Measurements from ENCODE around the gene ADCY7.

Gene ADCY7

GRCh38 chr16:50267651-50268050 is 1.3 kb downstream of the ADCY7 start:
- DNase-seq (ENCODE audit: low spot score), result no peak

- no peak for DNase-seq (ENCODE audit: low spot score)
Observed at GRCh38 chr16:50268352-50268751, 2.0 kb downstream of the ADCY7 start.

GRCh38 chr16:50269061-50269705 is 2.8 kb downstream of the ADCY7 start:
- no peak for DNase-seq (ENCODE audit: low spot score)

DNA sequence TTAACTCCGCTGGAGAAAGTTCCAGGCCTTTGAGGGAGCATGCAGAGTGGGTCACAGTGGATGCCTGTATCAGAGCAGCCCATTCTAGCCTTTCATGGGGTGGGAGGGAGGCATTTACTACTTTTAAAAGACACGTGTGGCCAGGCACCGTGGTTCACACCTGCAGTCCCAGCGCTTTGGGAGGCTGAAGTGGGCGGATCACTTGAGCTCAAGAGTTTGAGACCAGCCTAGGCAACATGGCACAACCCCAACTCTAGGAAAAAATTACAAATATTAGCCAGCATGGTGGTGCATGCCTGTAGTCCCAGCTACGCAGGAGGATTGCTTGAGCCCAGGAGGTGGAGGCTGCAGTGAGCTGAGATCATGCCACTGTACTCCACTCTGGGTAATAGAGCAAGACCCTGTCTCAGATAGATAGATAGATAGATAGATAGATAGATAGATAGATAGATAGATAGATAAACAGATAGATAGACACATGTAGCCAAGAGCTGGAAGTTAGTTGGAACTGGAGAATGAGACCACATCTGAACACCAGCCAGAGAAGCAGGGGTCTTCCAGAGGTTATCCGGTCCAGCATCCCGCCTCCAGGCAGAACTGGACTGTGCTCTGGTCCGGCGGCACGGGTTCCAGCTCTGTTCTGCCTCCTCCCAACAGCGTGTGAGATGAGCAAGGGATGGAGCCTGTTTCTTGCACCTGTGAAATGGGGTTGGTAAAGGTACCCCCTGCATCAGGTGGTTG is 3.6 kb downstream of the ADCY7 start:
- DNase-seq (ENCODE audit: low spot score), result no peak

- no peak for DNase-seq (ENCODE audit: low spot score)
Observed at GRCh38 chr16:50270510-50271147, 4.3 kb downstream of the ADCY7 start.

- DNase-seq (ENCODE audit: low spot score), result no peak
Observed at GRCh38 chr16:50271148-50272041, 5.0 kb downstream of the ADCY7 start.

DNA sequence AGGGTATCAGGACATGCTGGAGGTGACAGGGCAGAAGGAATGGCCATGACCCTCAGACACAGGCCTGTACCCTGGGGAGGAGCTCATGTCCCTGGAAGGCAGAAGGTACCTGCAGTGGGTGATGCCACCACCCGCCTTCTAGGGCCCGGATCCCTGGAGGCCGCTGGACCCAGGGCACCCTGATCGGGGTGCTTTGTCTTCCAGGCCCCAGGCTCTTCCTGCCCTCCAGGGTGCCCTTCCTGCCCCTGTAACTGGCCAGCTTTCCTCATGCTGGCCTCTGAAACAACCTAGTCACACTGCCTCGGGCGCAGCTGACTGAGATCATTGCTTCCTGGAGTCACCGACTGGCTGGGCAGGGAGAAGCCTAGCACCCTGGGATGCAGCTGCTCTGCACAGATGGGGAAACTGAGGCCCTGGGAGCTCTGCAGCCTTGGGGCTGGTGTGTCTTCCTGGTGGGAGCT is 5.8 kb downstream of the ADCY7 start:
- no peak for DNase-seq (ENCODE audit: low spot score)

DNA sequence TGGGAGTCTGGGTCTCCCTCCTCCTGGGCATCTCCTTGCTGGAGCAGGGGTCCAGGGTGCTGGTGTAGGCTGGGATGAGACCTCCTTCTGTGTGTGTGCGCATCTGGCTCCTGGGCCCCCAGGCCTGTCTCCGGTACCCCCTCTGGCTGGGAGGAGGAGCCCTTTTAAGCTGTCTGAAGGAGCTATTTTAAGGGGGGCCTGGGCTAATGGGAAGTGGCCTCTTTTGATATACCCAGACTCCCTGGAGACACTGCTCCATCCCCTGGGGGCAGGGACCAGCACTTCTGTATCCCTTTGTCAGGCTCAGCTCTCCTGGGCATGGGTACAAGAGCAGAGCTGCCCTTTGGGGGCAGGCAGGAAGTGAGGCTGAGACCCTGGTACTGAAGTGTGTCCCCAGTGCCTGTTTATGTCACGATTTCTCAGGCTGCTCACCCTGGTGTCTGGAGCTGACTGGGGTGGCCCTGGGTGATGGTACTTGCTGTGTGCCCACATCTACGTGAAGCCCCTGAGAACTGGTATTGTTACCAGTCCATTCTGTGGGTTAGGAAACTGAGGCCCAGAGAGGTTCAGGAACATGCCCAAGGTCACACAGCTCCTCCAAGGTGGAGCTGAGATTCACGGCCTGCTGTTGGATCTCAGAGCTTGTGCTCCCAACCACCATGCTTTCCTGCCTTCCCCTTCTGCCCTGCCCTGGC is 6.5 kb downstream of the ADCY7 start:
- no peak for DNase-seq (ENCODE audit: low spot score)

DNA sequence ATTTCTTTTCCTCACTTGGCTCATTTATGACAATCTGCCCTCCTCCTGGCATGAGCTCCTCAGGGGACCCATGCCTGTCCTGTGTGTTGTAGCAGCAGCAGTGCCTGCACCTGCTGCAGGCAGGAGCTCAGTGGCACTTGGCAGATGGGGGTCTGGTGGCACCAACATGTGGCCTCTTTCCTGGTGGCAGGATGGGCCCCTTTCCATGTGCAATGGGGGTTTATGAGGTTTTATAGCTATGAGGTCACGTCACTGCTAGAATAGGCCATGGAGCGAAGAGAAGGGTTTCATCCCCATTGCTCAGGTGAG is 7.0 kb downstream of the ADCY7 start:
- DNase-seq (ENCODE audit: low spot score), result no peak

GRCh38 chr16:50273888-50274325 is 7.6 kb downstream of the ADCY7 start:
- DNase-seq (ENCODE audit: low spot score), result no peak

- DNase-seq (ENCODE audit: low spot score), result no peak
Observed at GRCh38 chr16:50274326-50275097, 8.2 kb downstream of the ADCY7 start.

- no peak for DNase-seq (ENCODE audit: low spot score)
Observed at GRCh38 chr16:50275098-50275415, 8.7 kb downstream of the ADCY7 start.

DNA sequence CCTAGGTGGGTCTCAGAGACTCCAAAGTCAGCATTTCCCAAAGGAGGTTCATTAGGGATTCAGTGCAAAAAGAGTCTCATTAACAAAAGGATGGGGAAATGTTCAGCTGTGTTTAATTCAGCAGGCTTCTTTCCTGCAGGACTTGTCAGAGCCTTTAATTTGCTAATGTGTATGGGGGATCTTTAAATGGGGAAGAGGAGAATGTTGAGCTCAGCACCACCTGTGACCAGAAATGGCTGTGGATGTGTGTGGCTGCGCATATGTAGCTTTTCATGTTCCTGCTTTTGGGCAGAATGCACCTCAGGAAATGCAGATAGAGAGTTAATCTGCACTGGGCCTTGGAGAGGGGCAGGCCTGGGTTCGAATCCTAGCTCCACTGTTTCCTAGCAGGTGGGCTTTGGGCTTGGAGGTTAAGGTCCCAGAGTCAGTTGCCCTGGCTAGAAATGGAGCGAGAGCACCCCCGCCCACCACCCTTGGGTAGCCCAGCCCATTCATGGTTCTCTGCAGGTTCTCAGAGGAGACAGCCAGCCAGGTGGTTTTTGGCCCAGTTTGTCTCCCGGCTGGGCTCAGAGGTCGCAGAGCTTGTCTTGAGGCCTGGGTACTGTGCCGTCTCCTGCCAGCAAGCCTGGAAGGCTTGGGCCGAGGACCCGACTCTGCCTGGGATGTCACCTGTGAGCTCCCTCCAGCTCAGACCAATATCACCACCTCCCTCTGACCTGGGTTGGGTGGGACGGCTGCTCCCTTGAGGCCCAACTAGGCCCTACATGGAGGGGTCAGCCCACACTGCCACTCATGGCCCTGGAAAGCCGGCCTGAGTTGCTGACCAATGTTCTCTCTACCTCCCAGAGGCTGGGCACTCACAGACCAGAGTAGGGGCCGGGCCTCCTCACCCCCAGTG is 9.3 kb downstream of the ADCY7 start:
- DNase-seq (ENCODE audit: low spot score), result no peak

DNA sequence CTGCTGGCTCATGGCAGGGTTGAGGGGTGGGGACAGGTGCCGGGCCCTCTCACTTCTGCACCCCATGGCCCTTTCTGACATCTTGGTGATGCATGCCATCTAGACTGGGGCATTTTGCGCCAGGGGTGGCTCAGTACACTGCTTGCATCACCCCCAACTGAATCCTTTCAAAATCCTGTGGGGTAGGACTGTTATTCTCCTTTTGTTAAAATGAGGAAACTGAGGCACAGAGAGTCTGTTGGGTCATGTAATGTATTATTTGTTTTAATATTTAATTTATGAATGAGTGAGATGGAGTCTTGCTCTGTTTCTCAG is 9.9 kb downstream of the ADCY7 start:
- DNase-seq (ENCODE audit: low spot score), result no peak

GRCh38 chr16:50276801-50277555 is 10.6 kb downstream of the ADCY7 start:
- DNase-seq (ENCODE audit: low spot score), result no peak

DNA sequence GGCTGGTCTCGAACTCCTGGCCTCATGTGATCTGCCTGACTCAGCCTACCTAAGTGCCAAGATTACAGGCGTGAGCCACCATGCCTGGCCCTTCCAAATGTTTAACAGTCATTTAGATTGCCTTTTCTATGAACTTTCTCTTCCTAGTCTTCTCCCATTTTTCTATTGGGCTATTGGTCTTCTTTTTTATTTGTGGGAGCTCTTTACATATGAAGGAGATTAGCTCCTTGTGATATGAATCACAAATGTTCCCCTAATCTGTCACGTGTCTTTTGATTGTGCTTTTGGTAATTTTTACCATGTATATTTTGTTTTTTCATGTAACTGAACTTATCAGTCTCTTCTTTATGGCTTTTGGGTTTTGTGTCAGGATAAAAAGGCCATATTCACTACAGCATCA is 11.9 kb downstream of the ADCY7 start:
- DNase-seq (ENCODE audit: low spot score), result no peak

DNA sequence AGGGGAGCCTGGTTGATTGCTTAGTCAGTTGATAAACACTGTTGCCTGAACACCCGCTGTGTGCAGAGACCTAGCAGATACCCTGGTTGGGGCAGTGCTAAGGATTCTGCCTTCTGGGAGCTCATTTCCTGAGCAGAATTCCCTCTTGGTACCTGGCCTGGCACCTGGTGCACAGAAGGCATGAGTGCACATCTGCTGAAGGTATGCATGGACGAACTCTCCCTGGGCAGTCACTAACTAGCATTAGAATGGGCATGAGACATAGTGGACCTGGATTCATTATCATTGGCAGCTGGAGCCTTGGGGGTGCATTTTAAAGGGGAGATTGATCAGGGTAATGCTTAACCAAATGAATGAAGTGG is 13.1 kb downstream of the ADCY7 start:
- no peak for DNase-seq (ENCODE audit: low spot score)

DNA sequence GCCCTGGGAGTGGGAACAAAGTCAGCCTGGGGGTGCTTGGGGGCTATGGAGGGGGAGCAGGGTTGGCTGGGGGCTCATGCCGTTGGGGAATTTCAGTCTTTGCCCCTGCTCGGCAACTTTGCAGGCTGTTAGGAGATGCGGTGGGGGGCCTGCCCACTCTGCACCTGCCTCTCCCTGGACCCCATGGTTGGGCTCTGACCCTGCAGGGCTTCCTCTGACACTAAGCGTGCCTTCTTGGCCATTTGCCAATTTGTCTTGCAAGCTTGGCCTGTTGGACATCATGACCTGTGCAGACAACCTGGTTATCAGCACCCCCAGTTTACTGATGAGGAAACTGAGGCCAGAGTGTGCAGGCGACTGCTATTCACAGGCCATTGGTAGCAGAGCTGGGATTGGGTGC is 14.6 kb downstream of the ADCY7 start:
- no peak for DNase-seq (ENCODE audit: low spot score)

GRCh38 chr16:50281391-50282009 is 15.1 kb downstream of the ADCY7 start:
- DNase-seq (ENCODE audit: low spot score), result no peak

Measured in hepatic stellate cell (primary cell).